Lower lobe of right lung (tissue), 2 donors: ENCODE data around the gene LRP1B. TPM values are rescaled to one million over a fixed set of nuclear protein-coding genes. Genes with fewer than 3 reads are reported as not detected.

Experiments used
- ATAC-seq, 2 donors: fragments of 200-7000 bp; cut with Tn5 transposase; one replicate each; pipeline ENCODE4 v1.9.1; 2020 to 2022; ENCODE audit warnings: mild to moderate bottlenecking in 2 of 2, moderate library complexity in 2 of 2
- DNase-seq: peaks from one replicate; pipeline ENCODE4 v3.0.0-alpha.2; 2020
- H3K27ac ChIP-seq: fragments of 200-600 bp; one replicate; pipeline ENCODE4 v1.8.0; 2022
- H3K27me3 ChIP-seq: fragments of 200-600 bp; one replicate; pipeline ENCODE4 v1.8.0; 2022; ENCODE audit warnings: low read depth
- H3K36me3 ChIP-seq: fragments of 200-600 bp; one replicate; pipeline ENCODE4 v1.8.0; 2022; ENCODE audit warnings: mild to moderate bottlenecking
- H3K4me1 ChIP-seq: fragments of 200-600 bp; one replicate; pipeline ENCODE4 v1.8.0; 2022
- H3K4me3 ChIP-seq: fragments of 200-600 bp; one replicate; pipeline ENCODE4 v1.8.0; 2022; ENCODE audit warnings: mild to moderate bottlenecking
- H3K9me3 ChIP-seq: fragments of 200-600 bp; one replicate; pipeline ENCODE4 v1.8.0; 2022
- intact Hi-C: fragments of 100-400 bp; cut with DNase I; formaldehyde crosslinking; loops from one replicate; pipeline ENCODE4 v1.11.0; 2022
- total RNA-seq: library from RNA; stranded (reverse); fragmentation: NEBNext Ultra II Directional; extraction: Animal tissue kit (Norgen Biotek cat#: 25700); gene quantifications from one replicate; pipeline ENCODE4 v1.2.1, GENCODE V29; 2021
- TF ChIP-seq, protein P1 (sequence below): fragments of 200-600 bp; IDR thresholded peaks from one replicate; pipeline ENCODE4 v1.8.0; 2022; ENCODE audit warnings: antibody characterized with exemption, mild to moderate bottlenecking
- donor health status: DM: no; HTN: yes; CAD: no; lungs with severe emphysema.

Gene LRP1B
- total RNA-seq, 1 donor from 2014 or later: 0.09 TPM

DNA sequence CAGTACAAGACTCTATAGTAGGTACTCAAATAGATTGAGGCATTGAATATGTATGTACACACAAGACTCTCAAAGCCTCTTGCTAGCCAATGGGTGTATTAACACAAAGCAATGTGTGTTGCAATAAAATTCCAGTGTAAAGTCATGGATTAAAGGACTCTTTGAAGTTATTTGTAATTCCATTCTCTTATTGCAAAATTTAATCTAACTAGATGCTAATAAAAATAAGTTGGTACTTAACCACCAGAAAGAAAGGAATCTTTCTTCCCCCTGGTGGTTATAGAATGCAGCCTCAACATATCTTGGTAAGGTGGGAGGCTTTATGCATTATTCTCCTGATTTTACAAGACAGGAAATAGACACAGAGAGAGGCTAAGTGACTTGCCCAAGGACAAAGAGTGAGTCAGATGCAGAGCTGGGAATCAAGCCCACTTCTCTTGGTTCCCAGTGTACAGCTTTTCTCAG, 18.0 kb downstream of the LRP1B start:
- no peaks in the 10 kb centered on the region for H3K9me3 ChIP-seq
- intact Hi-C loops: no loop called here
- H3K4me1 ChIP-seq: no peaks in the 10 kb centered on the region
- no peak for DNase-seq
- TF ChIP-seq, protein P1, sequence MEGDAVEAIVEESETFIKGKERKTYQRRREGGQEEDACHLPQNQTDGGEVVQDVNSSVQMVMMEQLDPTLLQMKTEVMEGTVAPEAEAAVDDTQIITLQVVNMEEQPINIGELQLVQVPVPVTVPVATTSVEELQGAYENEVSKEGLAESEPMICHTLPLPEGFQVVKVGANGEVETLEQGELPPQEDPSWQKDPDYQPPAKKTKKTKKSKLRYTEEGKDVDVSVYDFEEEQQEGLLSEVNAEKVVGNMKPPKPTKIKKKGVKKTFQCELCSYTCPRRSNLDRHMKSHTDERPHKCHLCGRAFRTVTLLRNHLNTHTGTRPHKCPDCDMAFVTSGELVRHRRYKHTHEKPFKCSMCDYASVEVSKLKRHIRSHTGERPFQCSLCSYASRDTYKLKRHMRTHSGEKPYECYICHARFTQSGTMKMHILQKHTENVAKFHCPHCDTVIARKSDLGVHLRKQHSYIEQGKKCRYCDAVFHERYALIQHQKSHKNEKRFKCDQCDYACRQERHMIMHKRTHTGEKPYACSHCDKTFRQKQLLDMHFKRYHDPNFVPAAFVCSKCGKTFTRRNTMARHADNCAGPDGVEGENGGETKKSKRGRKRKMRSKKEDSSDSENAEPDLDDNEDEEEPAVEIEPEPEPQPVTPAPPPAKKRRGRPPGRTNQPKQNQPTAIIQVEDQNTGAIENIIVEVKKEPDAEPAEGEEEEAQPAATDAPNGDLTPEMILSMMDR: no peak
- no peak overlapping the region for H3K4me3 ChIP-seq
- no peaks in the 10 kb centered on the region for H3K27me3 ChIP-seq
- ATAC-seq: no peak
- no peak overlapping the region for H3K27ac ChIP-seq
- no peaks in the 10 kb centered on the region for H3K36me3 ChIP-seq

DNA sequence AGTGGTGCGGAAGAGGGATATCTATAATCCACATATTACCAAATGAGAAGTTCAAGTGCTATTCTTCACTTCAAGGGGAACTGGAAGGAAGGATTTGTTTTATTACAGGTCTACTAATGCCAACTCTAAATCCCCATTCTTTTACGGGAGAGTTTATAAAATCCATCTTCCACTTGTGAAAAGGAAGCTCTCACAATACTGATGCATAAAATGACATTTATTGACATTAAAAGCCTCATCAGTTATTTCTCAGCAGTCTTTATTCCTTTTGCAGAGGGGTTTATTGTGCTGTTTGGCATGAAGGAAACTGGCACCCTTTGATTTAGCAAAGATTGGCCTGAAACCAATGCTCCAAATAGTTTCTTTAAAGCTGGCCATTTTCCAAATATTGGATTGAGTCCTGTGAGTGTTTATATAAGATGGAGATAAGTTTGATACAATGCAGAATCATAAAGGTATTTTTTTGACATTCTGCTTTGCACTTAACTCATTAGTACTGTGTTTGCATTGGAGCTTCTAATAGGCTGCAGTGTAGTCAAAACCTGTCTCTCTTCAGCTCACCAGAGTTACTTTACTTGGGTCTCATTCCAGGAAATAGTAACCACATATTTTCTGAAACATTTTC, 26.6 kb downstream of the LRP1B start:
- TF ChIP-seq, protein P1: no peak
- DNase-seq: no peak
- no peak overlapping the region for H3K27ac ChIP-seq

DNA sequence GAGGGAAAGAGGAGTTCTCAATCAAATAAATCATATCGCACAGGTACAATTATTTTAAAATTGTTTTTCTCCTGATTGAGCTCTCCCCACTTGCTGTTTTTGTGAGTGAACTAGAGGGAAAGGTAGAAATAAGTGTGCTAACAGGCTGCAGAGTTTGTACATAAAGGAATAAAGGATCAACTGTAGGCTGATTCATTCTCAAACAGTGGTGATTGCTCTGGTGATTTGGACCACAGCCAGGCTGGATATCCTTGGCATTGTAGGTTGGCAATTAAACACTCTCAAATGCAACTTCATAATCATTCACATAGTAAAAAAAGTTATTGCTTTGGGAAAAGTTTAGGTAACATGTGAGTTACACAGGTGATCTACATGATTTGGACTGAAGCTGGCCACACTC, 29.8 kb downstream of the LRP1B start:
- DNase-seq (no peak), ATAC-seq (no peak)
- no peaks in the 10 kb centered on the region for H3K4me1 ChIP-seq
- no peak overlapping the region for H3K4me3 ChIP-seq
- no peaks in the 10 kb centered on the region for H3K36me3 ChIP-seq
- no peaks in the 10 kb centered on the region for H3K9me3 ChIP-seq
- intact Hi-C loops: no loop called here
- no peak overlapping the region for H3K27ac ChIP-seq
- no peaks in the 10 kb centered on the region for H3K27me3 ChIP-seq
- TF ChIP-seq, protein P1: no peak

More for the DNA sequence above, 26.6 kb downstream of the LRP1B start:
- no peaks in the 10 kb centered on the region for H3K4me1 ChIP-seq
- no peaks in the 10 kb centered on the region for H3K9me3 ChIP-seq
- intact Hi-C loops: no loop called here
- no peak overlapping the region for H3K4me3 ChIP-seq
- H3K36me3 ChIP-seq: no peaks in the 10 kb centered on the region
- no peaks in the 10 kb centered on the region for H3K27me3 ChIP-seq
- no peak for ATAC-seq

DNA sequence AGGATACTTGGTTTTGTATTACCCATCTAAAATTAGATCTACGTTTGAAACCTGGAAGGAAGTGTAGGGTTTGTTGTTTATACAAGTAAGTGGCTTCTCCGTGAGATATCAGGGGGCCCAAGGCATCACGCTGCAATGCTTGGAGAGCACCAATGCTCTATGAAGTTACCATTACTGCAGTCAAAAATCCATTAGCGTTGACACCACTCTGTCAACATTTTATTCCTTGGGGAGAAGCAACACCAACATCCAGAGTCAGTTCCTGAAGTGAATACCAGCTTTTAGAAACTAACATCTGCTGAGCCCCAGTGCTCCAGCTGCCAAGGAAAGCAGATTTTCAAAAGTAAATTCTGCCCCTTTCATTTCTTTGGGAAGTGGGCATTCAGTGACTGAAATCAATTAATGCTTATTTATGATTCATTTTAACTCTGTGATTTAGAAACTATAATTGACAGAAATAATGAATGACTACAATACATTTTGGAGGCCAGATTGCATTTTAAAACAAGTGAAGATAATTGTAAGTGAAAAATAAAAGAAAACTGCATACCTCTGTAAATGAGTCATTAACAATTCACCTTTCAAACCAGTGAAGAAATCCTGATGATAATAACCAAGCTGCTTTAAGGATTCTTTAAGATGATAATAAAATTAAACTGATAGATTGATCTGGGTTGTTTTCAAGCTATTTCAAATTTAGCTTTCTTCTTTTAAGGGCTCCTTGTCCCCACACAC, 30.5 kb downstream of the LRP1B start:
- Histone ChIP-seq H3K4me3 (no peak overlapping the region), H3K27me3 (no peaks in the 10 kb centered on the region), H3K9me3 (no peaks in the 10 kb centered on the region), H3K27ac (no peak overlapping the region), H3K36me3 (no peaks in the 10 kb centered on the region), H3K4me1 (no peaks in the 10 kb centered on the region)
- TF ChIP-seq, protein P1: no peak
- intact Hi-C loops: no loop called here
- DNase-seq: no peak
- no peak for ATAC-seq

DNA sequence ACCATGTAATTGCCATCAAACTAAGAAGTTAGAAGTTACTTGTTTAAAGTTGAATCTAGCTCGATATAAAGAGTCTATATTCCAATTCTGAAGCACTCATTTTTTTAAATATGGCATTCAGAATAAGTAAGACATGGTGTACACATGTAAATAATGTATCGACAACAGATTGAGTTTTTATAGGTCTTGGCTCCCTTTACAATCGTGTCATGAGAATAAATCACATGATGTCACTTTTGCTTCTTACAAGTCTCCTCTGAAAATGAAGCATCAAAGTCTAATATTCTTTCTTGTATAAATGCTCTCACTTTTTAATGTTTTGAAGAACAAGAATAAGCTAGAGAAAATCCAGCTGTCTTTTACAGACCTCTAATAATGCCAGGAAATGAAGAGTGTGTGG, 33.1 kb downstream of the LRP1B start:
- no peaks in the 10 kb centered on the region for H3K36me3 ChIP-seq
- intact Hi-C loops: no loop called here
- DNase-seq (no peak), ATAC-seq (no peak)
- H3K4me1 ChIP-seq: no peaks in the 10 kb centered on the region
- H3K27ac ChIP-seq: no peak overlapping the region
- TF ChIP-seq, protein P1: no peak
- H3K4me3 ChIP-seq: no peak overlapping the region
- no peaks in the 10 kb centered on the region for H3K9me3 ChIP-seq
- H3K27me3 ChIP-seq: no peaks in the 10 kb centered on the region
